Epithelial cell of prostate (primary cell): ENCODE measurements around the gene EPC2.

Source experiments
- DNase-seq: peaks from one replicate; pipeline ENCODE4 v3.0.0-alpha.2; 2011; ENCODE audit warnings: low read depth, low spot score
- H3K27ac ChIP-seq: fragments of 450-650 bp; 2 replicates; pipeline ENCODE4 v1.5.1; 2017; ENCODE audit warnings: mild to moderate bottlenecking

Gene EPC2, protein sequence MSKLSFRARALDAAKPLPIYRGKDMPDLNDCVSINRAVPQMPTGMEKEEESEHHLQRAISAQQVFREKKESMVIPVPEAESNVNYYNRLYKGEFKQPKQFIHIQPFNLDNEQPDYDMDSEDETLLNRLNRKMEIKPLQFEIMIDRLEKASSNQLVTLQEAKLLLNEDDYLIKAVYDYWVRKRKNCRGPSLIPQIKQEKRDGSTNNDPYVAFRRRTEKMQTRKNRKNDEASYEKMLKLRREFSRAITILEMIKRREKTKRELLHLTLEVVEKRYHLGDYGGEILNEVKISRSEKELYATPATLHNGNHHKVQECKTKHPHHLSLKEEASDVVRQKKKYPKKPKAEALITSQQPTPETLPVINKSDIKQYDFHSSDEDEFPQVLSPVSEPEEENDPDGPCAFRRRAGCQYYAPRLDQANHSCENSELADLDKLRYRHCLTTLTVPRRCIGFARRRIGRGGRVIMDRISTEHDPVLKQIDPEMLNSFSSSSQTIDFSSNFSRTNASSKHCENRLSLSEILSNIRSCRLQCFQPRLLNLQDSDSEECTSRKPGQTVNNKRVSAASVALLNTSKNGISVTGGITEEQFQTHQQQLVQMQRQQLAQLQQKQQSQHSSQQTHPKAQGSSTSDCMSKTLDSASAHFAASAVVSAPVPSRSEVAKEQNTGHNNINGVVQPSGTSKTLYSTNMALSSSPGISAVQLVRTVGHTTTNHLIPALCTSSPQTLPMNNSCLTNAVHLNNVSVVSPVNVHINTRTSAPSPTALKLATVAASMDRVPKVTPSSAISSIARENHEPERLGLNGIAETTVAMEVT

DNA sequence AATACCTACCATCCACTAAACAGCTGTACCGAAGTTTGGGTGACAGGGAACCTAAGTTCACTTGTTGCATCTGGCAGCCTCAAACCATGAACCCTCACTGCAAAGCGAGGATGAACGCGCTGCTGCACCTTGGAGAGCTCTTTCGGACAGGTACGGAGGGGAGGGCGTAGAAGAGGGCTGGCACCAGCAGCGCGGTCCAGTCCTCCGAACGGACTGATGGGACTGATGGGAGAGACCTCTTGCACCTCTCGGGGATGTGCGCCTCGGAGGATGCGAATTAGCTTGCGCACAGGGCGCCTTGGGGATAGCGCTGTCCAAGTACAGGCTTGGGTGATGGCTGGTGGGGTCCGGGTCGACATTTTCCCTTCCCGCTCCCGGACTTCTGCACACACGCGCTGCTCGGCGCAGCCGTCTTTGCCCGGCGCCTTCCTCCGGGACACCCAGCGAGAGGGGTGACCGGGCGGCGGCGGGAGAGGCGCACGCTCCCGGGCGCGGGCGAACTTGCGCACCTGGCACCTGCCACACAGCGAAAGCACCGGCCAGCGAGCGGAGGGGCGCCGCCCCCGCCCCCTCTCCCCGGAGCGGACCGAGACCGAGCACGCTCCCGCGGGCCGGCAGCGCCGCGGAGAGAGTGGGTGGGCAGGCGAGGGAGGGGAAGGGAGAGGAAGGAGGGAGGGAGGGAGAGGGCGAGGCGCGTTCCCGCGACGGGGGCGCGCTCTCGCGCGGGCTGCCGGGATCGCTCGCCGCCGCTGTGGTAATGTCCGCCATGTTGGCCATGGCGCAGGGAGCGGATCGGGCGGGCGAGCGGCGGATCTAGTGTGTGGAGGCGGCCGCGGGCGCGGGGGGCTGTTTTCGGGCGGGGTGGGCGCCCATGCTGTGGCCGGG lies at the start of gene EPC2:
Gene EPC2, plus strand, starts transcription at position 754 of the 885 bp plus-strand sequence. CDS start 267 bp downstream, outside the sequence.
- DNase-seq = no peak
- H3K27ac ChIP-seq = peak within 1 kb of the TSS; percentile 92

DNA sequence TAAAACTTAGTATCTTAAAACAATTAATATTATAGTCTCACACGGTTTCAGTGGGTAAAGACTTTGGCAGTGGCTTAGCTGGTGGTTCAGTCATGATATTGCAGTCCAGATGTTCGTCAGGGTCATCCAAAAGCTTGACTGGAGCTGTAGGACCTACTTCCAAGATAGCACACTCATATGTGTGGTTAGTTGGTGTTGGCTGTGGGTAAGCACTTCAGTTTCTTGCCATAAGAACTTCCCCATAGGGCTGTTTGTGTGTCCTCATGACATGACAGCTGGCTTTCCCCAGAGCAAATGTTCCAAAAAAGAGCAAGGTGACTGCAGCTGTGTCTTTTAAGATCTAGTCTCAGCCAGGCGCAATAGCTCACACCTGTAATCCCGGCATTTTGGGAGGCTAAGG lies 48.5 kb upstream of the EPC2 start:
- DNase-seq = no peak

DNA sequence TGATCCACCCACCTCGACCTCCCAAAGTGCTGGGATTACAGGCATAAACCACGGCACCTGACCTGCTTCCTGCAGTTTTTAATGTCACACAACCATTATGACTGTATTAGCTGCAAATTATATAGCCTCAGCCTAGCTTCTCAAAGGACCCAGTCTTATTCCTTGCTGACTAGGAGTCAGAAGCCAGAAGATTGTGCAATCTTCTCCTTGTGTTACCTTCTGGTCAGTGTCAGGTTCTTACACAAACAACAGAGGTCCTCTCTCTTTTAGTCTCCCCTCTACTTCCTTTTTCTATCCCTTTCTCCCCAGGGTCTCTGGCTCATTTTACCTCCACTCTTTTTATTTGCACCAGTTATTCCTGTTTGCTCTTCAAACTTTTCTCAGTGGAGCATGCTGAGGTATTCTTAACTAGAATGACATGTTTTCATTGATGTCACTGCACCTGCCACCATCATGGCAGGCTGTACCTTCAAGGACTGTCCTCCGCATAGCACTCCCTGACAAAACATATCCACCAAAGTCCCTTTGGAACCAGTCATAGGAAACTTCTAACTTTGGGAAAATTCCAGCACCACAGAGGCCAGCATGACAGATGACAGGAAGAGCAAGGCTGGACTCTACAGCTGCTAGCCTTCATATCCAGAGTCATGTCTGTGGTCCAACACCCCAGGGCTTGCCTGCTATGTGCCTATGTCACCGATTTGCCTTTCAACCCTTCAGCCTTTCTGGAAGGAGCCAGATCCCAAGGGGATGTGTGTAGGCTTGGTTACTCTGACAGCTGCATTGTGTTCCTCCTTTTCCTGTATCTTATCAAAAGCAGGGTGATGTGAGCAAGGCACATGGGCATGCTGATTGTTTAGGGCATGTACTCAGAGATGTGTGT lies 45.2 kb upstream of the EPC2 start:
- H3K27ac ChIP-seq = no peak overlapping the region
- no peak for DNase-seq

More for the DNA sequence above, 48.5 kb upstream of the EPC2 start:
- H3K27ac ChIP-seq = no peak overlapping the region

DNA sequence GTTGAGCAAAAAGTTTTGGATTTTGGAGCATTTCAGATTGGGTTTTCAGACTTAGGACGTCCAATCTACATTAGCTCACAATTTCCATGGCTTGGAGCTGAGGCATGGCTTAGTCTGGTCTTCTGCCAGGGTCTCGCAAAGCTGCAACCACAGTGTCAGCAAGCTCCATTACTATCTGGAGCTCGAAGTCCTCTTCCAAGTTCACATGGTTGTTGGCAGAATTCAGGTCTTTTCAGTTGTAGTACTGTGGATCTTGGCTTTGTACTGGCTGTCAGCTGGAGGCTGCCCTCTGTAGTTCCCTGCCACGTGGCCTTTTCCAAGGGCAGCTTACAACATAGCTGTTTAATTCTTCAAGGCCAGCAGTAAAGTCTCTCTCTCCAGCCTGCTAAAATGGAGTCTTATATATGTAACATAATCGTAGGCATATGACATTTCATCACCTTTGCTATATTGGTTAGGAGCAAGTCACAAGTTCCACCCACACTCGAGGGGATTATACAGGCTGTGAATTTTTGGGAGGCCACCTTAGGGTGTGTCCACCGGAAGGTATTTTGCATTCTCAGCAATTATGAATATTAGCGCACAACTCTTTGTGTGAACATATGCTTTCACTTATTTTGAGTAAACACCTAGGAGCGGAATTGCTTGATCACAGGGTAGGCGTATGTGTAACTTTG lies 41.5 kb upstream of the EPC2 start:
- no peak overlapping the region for H3K27ac ChIP-seq
- DNase-seq = no peak

DNA sequence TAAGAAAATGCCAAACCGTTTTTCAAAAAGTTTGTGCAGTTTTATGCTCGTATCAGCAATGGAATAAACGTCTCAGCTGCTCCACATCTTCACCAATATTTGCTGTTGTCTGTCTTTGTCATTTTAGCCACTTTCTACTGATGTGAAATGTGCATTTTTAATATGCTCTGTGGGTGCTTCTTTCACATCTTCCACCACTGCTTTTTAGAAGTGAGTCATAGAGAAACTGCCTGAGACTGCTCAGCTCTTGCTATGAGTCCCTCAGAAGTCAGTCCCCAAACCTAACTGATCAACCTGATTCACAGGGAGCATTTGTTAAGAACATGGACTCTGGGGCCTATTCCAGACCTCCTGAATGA lies 41.0 kb upstream of the EPC2 start:
- no peak overlapping the region for H3K27ac ChIP-seq
- DNase-seq = no peak

DNA sequence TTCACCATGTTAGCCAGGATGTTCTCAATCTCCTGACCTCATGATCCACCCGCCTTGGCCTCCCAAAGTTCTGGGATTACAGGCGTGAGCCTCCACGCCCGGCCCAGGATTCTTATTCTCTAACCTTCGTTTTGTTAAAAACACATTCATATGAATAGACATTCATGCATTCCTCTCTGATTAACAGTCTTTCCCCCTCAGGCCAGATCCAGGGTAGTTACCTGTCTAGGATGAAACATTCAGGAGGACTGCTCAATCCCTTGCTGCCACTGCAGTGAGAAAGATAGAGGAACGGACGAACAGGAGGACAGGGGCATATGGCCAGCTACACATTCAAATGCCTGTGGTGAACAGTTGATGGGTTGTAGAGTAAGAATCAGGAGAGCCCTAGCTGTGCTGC lies 39.6 kb upstream of the EPC2 start:
- no peak for DNase-seq
- H3K27ac ChIP-seq = no peak overlapping the region

DNA sequence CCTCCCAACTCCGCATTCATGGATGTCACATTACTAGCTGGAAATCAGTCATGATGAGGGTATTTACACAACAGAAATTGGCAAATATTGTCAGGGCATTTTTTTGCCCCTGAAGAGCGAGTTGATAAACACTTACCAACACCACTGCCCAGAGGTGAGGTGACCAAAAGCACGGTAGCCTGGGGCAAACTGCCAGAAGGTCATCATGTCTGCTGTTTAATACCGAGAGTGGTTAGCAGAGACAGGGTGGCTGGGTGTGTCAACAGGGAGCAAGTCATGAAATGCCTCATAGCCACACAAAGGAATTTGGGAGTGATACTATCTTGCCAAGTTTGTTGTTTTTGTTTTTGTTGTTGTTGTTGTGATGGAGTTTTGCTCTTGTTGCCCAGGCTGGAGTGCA lies 37.0 kb upstream of the EPC2 start:
- no peak for DNase-seq

DNA sequence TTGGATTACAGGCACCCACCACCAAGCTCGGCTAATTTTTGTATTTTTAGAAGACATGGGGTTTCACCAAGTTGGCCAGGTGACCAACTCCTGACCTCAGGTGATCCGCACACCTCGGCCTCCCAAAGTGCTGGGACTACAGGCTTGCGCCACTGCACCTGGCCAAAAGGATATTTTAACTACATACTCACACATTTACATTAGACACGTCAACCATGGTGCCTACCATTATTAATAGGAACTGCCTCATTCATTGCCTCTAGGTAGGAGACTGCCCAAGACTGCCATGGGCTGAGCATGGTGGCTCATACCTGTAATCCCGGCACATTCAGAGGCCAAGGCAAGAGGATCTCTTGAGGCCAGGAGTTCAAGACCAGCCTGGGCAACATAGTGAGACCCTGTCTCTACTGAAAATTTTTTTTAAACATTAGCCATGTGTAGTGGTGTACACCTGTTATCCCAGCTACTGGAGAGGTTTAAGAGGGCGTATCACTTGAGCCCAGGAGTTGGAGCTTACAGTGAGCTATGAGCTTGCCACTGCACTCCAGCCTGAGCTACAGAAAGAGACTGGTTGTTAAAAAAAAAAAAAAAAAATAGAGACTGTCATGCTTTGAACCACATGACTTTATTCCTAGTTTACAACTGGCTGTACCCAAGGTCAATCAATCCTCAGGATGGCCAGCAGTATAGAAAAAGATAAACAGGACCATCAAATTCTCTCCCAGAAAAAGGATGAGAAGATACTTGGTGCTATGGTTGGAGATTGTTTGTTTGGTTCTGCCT lies 31.1 kb upstream of the EPC2 start:
- H3K27ac ChIP-seq = peak overlapping the region; percentile 60
- no peak for DNase-seq

More for the DNA sequence above, 37.0 kb upstream of the EPC2 start:
- H3K27ac ChIP-seq = no peak overlapping the region

DNA sequence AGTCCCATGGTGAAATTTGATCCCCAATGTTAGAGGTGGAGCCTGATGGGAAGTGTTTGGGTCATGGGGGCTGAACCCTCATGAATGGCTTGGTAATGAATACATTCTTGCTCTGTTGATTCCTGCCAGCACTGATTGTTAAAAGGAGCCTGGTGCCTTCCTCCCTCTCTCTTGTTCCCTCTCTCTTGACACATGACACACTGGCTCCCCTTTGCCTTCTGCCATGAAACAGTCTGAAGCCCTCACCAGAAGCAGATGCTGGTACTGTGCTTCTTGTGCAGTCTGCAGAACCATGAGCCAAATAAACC lies 30.6 kb upstream of the EPC2 start:
- peak overlapping the region; percentile 60 for H3K27ac ChIP-seq
- no peak for DNase-seq

DNA sequence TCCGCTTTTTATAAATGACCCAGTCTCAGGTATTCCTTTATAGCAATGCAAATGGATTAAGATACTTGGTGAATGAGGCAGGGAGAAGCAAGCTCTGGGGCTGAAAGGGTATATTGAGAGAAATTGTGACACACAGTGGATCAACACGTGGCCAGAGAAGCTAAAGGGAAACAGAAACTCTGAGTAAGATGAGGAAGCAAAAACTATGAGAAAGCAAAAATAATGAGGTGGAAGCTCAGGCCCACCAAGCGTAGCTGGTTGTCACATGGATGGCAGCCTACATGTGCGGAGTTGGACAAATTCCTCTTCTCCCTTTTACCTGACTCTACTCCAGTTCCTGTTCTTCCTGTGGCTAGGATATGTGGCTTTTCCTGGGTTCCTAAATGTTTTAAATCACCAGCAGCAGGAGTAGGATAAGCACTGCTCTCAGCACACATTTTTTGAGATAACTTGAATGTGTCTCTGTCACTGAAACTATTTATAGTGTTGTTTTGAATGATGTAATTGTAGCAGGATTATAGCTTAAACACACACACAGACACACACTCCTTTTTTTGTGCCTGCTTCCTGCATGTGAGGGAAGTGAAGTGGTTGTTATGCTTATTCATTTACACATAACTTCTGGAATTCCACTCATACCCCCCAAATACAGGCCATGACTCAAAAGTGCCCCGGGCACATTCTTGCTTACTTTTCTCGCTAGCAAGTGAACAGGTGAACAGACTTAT lies 30.1 kb upstream of the EPC2 start:
- peak; percentile 46 for DNase-seq
- H3K27ac ChIP-seq = peak overlapping the region; percentile 60

DNA sequence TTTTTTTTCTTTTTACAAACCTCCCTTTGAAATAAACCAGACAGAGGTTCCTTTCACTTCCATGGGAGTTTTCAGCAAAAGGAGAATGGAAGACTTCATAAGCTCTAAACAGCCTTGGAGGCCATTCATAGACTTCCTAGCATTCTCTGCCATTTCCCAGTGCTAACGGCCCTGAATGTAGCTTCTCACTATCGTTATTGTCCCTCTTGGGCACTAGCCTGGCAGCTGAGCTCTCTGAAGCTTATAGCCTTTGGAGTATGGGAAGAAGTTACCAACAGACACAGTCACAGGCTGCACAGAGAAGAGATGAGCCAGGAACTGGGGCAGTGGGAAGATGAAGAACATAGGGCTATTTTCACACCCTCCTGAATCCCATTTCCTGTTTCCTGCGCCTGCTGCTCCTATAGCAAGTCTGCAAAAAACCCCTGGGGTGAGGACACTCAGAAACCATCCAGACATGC lies 29.1 kb upstream of the EPC2 start:
- H3K27ac ChIP-seq = peak overlapping the region; percentile 60
- DNase-seq = no peak

DNA sequence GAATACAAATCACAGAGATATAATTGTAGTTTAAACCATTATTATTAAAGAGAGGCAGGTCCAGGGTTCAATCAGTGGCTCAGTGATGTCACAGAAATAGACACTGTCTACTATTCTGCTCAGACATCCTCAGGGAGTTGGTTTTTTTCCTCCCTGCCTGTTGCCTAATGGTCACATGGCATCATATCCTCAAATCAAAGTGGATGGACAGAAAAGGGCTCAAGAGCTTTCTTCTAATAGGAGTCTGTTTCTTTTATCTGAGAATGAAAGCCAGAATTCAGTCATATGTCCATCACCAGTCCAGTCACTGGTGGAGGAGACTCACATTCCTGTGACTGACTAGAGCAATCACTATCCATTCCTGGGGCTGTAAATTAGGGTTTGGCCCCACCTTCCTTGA lies 27.9 kb upstream of the EPC2 start:
- no peak overlapping the region for H3K27ac ChIP-seq
- DNase-seq = no peak

DNA sequence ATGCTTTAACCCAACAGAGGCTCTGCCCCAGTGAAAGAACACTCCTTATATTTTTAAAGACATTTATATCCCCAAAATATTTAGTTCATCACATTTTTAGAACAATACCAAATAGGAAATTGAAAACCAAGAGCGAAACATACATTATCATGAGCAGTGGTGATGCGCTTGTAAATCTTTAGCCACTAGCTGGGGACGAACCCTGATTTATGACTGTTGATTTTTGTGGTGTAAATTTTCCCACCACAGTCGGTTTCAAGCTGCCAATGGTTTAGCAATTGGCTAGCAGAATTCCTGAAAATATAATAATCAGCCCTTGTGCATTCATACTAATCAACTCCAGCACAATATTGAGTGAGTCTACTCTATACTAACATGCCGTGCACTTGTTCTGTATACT lies 27.3 kb upstream of the EPC2 start:
- no peak for DNase-seq
- no peak overlapping the region for H3K27ac ChIP-seq

DNA sequence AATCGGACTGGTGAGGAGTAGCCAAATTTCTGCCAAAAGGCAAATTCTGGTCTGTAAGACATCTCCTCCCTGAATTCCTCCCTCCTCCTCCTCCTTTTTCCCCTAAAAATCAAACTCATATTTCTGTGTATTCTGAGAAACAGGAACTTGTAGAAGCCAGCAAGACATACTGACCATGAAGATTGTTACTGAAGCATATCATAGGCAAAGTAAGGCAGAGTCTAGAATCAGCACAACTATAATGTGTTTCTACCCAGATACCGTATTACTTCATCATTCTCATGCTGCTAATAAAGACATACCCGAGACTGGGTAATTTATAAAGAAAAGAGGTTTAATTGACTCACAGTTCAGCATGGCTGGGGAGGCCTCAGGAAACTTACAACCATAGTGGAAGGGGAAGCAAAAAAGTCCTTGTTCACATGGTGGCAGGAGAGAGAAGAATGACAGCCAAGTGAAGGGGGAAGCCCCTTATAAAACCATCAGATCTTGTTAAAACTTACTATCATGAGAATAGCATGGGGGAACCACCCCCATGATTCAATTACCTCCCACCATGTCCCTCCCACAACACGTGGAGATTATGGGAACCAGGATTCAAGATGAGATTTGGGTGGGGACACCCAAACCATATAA lies 24.9 kb upstream of the EPC2 start:
- no peak for DNase-seq
- no peak overlapping the region for H3K27ac ChIP-seq

DNA sequence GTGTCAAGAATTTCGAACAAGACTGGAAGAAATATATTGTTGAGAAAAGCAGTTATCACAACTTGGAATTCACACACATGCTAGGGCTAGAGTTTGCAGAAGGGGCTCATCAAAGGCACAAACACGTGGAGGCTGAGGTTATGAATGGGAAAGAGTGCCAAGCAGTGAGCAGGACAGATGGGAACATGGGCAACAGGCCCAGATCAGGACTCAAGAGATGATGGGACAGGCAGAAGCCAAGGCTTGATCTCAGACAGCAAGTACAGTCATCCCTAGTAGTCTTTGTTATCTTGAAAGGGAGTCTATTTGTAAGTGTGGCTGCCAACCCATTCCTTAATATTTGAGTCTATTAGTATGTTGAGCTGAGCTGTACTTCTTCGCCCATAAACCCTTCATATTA lies 22.2 kb upstream of the EPC2 start:
- H3K27ac ChIP-seq = no peak overlapping the region
- DNase-seq = no peak

DNA sequence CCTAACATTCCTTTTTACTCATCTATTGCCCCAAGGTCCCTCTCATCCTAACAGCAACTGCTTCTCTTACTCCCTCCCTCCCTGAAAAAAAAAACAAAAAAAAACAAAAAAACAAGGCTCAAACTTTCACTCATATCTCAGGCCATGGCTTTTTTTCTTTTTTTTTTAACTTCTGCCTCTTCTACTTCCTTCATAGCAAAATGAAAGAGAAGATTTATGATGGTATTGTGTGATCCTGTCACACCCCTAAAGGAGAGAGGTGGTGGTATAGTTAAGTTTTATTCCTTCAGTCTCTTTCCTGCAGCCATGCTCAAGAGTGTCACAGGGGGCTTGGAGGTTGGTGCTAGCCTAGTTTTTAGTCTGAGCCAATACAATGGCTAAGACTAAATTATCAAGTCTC lies 21.5 kb upstream of the EPC2 start:
- DNase-seq = no peak
- no peak overlapping the region for H3K27ac ChIP-seq

DNA sequence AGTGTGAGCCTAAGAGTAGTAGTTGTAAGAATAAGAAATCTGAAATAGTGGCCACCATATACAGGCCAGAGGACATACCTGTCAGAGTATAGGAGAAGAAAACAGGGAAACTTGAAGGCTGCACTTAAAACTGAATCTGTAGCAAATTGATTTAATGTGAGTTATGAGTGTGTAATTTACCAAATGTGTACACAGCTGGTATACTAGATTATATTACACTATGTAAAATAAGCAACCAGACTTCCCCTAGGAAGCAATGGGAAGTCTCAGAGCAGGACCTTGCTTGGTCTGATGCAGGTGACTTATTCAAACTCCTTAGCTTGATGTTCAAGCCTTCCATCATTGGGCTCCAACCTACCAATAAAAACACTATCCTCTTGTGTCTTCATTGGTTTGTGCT lies 17.3 kb upstream of the EPC2 start:
- no peak for DNase-seq
- H3K27ac ChIP-seq = no peak overlapping the region
